GM21423 (cell line): ENCODE data around the gene INSL4.
A peak's percentile ranks its signal among the peaks of the same experiment; 100 is the strongest.

Source experiments
- ATAC-seq: cut with Tn5 transposase; IDR thresholded peaks from one replicate; pipeline ENCODE4 v1.9.1; 2021; ENCODE audit warnings: mild to moderate bottlenecking, moderate library complexity; ENCODE audit not compliant: unreplicated experiment

INSL4 gene

DNA sequence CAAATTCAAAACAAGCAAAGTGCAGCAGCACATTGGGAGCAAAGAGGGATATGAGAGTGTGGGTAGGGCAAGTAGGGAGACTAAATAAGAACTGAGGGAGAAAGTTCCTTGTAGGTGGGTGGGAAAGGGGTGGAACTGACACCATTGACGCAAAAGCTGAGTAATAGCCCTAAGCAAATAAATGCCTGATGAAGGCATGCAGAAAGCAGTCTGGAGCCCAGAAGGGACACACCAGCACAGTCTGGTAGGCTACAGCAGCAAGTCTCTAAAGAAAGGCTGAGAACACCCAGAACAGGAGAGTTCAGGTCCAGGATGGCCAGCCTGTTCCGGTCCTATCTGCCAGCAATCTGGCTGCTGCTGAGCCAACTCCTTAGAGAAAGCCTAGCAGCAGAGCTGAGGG lies at the start of gene INSL4:
INSL4 (plus strand) TSS at position 208 of the 400 bp plus-strand sequence; CDS start at position 313, 105 bp downstream.
- ATAC-seq: no peak

DNA sequence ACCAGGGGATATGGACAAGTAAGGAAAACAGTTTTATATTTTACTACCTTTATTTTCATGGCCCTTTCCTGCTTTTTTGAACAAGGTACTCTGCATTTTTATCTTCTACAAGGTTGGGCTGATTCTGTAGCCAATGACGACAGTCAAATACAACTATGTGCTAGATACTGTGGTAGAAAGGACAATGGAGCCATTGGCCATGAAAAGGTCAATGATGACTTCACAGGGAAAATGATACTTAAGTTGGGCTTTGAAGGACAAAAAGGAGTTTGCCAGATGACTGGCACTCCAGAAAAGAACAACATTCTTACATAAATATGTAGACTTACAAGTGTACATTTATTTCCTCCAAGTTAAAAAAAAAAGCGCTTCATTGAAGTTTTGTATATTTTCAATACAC lies 46.4 kb upstream of the INSL4 start:
- ATAC-seq: no peak

DNA sequence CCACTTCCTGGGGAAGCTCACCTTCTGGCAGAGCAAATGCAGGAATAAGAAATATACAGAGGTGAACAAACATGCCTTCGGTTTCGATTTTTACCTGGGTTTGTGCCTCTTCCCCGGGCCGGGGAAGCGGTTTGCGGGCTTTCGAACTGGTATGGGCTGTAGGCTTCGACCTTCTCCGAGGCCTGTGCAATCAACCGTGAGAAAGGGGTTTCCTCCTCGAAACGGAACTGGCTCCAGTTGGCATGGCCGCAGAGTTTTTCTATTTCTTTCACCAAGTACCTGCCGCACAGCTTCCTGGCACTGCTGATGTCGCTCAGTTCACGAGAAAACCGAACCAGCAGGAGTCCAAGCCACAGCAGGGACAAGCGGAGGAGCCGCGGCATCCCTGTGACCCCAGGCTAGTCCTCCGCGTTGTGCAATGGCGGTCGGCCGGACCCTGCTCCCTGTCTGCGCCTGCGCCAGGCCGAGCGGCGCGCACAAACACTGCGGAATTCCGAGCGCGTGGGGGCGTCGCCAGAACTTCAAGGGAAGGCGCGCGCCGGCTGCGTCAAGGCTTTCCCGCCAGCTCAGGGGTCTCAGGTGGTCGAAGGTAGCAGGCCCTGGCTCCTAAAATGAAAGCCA lies 45.9 kb upstream of the INSL4 start, which contains the start of gene INSL6:
INSL6 (minus strand) TSS at position 420 of the 621 bp plus-strand sequence; CDS start at position 383, 37 bp downstream.
- no peak for ATAC-seq

DNA sequence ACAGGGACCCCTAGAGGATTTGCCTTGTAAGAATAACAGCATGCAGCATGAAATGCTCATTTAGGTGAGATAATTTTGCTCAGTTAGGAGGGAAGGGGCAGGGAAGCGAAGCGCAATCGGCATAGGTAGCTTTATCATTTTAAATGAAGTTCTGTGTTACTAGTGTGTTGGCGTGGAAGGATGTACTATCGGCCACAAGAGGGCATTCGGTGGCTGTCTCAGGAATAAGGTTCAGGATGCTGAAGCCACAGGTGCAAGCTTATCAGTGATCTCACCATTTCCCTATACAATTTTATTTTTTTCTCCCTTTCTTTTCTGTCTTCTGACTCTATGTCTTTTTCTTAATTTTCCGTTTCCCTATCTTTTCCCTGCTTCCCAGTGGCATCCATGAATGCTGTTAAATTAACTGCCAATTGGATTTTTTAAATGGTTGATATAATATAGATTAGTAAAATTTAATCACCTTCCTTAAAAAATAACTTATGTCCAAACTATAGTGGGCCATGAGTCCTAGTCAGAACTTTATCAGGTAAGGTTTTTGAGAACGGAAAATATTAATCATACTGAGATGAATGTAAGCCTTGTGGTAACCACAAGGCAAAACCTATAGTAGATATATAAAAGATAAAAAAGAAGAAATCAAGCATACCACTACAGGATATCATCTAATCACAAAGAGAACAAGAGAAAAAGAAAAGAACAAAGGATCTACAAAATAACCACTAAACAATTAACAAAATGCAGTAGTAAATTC lies 44.6 kb upstream of the INSL4 start:
- ATAC-seq: no peak

DNA sequence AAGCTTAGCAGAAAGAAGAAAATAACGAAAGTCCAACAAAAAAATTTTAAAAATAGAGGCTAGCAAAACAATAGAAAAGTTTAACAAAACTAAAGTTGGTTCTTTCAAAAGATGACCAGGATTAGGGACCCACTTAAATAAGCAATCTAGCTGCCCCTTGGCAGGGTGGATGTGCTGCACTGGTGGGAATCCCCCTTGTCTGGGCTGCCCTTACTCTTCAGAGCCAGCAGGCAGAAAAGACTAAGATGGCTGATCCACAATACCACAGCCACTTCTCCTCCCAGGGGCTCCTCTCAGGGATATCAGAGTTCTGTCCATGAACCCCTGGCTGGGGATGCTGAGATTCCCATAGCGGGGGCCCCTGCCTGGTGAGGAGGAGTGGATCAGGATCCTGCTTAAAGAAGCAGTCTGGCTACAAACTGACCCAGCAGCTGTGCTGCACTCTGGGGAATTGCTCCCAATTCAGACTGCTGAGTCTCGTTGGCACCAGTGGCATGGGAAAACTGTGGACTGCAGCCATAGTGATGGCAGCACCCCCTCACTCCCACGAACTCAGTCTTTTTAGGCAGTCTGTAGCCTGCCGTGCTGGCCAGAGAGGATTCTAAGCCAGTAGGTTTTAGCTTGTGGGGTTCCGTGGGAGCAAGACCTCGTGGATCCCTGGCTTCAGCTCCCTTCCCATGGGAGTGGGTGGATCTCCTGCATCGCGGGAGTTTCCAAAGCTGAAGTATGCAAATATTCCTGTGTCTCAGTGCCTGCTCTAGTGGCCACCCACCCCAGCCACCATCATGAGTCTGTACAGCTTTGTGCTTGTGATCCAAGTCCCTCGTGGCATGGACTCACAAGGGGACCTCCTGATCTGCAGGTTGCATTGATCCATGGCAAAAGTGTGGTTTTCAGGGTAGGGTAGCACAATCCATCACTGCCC lies 42.9 kb upstream of the INSL4 start:
- no peak for ATAC-seq

DNA sequence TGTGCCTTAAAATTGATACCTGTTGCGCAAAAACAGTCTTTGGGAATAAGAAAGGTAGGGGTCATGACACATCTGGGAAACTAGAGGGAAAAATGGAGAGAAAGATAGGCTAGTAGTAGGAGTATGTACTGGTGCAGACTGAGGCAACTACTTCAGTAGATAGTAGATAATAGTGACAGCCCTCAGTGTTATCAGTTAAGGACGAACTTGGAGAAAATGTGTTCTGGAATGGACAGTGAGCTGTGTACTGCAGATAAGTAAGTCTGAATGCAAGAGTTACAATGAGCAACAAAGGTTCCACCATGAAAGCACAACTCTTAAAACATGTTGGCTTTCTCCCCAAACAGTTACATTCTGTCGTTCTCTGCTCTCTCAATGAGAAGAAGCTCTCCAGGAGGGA lies 39.2 kb upstream of the INSL4 start:
- ATAC-seq: no peak

DNA sequence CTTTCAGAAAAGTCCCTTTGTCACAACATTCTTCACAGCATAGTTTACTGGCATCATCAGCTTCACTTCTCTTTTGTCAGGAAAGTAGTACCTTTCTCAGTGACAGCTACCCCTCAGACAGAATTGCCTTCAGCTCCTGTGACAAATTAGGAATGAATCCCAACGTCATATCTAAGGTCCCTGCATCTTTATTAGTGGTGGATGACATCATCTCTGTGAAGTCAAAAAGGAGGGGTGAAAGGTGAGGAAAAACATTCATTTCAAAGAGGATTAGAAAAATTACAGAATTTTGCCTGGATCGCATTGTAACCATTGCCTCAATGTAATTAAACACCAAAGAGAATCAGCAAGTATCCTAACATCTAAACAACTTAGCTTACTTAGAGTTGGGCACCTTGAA lies 37.9 kb upstream of the INSL4 start:
- no peak for ATAC-seq

DNA sequence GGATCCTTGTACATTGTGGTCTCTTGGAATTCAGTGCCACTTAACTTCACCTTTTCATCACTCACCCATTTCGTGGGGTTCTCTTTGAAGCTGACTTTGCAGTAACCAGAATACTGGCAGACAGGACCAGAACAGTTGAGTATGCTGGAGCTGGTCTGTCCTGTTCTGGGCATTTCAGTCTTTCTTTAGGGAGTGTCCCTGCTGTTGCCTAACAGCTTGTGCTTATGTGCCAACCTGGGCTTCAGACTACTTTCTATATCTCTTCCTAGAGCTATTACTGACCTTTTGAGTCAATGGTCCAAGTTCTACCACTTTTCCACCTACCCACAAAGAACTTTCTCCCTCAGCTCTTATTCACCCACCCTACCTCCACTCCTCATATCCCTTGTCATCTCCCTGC lies 35.8 kb upstream of the INSL4 start:
- no peak for ATAC-seq

DNA sequence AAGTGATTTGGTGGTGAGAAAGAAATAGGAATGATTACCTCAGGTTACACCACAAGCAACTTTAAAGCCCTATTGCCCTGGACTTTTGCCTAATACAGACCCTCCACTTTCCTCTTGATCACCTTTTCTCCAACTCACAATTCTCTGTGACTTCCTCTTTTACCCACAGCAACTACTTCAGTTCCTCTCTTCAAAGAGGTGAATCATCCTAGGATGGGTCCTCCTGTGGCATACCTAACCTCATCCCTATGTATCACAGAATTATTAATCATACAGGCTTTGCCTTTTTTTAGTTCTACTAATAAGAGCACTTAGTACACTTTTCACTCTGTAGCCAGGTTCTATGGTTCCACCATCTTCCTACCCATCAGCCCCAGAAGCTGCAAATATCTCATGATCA lies 26.1 kb upstream of the INSL4 start:
- no peak for ATAC-seq

DNA sequence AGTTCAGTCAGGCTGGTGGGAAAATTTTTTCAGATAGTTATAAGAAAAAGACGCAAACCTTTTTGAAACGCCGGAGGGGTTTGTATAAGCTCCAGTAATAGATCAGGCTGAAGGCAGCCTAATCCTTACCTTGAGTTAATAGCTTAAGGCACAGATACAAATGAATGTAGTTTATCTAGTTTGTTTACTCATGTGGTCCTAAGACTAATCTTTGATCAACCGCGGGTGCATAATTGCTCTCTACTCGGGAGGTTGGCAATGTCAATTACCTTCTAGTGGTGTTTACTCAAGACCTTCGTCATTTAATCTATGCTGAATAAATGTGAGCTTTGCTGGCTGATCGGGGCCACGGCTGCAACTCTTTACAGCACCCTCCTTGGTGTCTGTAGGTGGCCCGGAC lies 665 bp upstream of the INSL4 start:
- ATAC-seq: no peak

DNA sequence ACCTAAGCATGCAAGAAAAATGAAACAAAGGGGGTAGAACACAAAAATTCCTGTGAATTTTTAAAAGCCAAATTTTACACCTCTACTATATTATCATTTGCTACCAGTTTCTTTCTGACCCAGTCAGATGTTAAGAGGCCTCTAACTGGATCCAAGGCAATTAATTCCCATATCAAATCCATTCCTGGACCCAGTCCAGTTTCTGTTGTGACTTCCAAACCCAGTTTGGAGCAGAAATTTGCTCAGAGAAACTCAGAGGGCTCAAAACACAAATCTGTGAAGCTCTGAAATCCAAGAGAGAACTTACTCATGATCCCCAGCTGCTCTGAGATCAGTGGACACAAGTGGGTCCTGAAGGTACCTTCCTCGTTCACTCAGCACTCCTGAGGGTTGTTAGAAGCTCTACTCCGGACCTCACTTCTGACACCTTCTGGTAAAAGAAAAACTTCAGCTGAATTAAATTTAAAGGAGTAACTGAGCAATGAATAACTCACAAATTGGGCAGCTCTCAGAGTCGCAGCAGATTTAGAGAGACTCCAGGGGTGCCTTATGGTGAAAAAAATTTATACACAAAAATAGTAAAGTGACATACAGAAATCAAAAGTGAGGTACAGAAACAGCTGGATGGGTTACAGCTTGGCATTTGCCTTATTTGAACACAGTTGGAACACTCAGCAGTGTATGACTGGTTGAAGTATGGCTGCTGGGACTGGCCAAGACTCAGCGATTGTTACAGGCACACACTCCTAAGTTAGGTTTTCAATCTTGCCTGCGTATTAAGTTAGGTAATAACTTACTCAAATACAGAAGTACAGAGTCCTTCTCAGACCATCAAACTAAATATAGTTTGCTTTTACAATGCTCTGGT lies 32.4 kb downstream of the INSL4 start:
- peak; percentile 65 for ATAC-seq

DNA sequence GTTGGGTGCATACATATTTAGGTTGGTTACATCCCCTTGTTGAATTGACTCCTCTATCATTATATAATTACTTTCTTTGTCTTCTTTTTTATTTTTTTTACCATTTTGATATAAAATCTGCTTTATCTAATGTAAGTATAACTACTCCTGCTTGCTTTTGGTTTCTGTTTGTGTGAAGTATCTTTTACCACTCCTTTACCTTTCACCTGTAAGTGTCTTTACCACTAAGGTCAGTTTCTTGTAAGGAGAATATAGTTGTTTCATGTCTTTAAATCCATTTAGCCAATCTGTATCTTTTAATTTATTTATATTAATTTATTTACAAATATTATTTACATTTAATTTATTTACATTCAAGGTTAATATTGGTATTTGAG lies 33.0 kb downstream of the INSL4 start:
- peak; percentile 36 for ATAC-seq

DNA sequence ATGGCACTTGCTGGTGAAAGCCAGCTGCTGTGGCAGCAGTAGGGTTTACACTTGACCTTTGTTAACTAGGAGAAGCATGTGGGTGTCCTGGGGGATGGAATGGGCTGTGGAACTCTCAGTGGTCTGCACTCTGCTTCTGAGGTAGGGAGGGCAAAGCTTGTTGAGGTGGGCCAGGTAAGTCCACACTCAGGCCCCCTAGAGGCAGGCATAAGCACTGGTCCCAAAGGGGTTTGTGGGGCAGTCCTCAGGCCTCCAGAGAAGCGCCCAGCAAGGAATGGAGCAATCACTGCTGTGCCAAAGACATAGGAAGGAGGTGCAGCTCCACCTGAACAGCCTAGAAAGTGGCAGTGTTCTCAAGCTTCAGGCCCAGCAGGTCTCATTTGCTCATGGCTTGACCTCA lies 34.7 kb downstream of the INSL4 start:
- no peak for ATAC-seq

DNA sequence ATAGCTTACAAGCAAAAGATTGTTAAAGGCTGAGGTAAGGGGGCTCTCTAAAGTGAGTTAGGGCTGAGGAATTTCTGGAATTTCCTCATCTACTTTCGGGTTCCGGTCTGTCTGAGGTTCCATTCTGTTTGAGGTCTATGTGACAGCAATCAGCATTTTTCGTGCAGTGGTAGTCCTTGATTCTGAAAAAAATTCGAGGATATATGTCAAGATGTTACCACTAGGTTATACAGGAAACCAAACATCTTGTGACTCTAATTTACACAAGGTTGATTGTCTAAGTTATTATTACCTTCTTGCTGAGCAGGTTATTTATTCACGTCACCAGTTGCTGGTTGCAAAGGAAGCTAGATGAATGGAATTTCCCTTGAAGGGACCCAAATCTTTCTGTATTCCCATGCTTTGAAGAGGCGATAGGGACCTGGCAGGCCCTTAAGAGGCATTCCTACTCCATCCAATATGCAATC lies 38.1 kb downstream of the INSL4 start:
- no peak for ATAC-seq

DNA sequence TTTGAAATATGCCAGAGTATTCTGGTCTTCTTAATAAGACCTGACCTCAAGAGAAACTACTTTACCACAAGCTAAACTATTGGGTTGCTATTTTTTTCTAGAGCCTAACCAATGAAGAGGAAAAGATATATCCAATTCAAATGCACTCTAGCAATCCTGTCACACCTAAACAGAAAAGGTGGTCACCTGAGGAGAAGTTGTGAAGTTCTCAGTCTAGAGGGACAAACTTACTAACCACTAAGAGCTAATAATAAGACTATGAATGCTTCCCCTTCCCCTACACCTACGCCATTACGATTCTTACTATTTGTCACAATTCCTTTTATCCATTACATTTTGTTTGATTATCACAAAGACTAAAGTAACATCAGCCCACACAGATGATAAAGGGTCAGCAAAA lies 43.6 kb downstream of the INSL4 start:
- peak; percentile 61 for ATAC-seq

DNA sequence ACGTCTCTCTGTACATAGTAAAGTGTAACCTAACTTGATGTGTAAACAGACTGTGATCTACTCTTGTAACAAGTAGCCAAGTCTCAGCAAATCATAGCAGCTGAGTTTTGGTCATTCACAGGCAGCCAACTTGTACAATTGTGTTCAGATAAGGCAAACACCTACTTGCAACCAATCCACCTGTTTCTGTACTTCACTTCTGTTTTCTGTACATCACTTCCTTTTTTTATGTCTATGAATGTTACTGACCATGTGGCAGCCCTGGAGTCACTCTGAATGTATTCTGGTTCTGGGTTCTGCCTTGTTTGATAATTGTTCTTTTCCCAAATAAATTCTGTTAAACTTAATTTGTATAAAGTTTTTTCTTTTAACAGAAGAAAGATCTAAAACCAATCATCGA lies 47.3 kb downstream of the INSL4 start:
- no peak for ATAC-seq
